Calu3 (cell line): ENCODE data around the gene CEP128. TPM values are rescaled to one million over a fixed set of nuclear protein-coding genes. Genes with fewer than 3 reads are reported as not detected.

Source experiments
- BruUV-seq: library from RNA; stranded (reverse); fragments of 400-500 nt; replicated peaks from 2 replicates; lab custom pipeline; 2021; lab: Mats Ljungman, UMichigan
- CTCF ChIA-PET: fragments of 300-600 bp; sonication (Branson Sonifier 250); formaldehyde crosslinking; loops from one replicate; lab custom pipeline; 2022; ENCODE audit warnings: antibody characterized with exemption; lab: Charles Lee
- DNase-seq: peaks from one replicate; pipeline ENCODE4 v3.0.0; 2022
- H3K27ac Mint-ChIP-seq: one replicate; pipeline ENCODE4 v1.8.0; 2022; ENCODE audit warnings: mixed read lengths; ENCODE audit not compliant: unreplicated experiment
- H3K27me3 Mint-ChIP-seq: one replicate; pipeline ENCODE4 v1.8.0; 2022; ENCODE audit warnings: mixed read lengths; ENCODE audit not compliant: unreplicated experiment
- H3K36me3 Mint-ChIP-seq: one replicate; pipeline ENCODE4 v1.8.0; 2022; ENCODE audit warnings: mild to moderate bottlenecking, moderate library complexity, mixed read lengths; ENCODE audit not compliant: insufficient read depth, unreplicated experiment
- H3K4me1 Mint-ChIP-seq: one replicate; pipeline ENCODE4 v1.8.0; 2022; ENCODE audit warnings: mild to moderate bottlenecking, low read depth, mixed read lengths; ENCODE audit not compliant: unreplicated experiment
- H3K4me3 Mint-ChIP-seq: one replicate; pipeline ENCODE4 v1.8.0; 2022; ENCODE audit warnings: mild to moderate bottlenecking, low read depth, moderate library complexity, mixed read lengths; ENCODE audit not compliant: unreplicated experiment
- H3K9me3 Mint-ChIP-seq: one replicate; pipeline ENCODE4 v1.8.0; 2022; ENCODE audit warnings: low read depth, mixed read lengths; ENCODE audit not compliant: unreplicated experiment
- intact Hi-C: fragments of 100-400 bp; cut with micrococcal nuclease; formaldehyde crosslinking; loops from one replicate; pipeline ENCODE4 v1.10.0; 2022; ENCODE audit not compliant: unreplicated experiment
- total RNA-seq: library from RNA; stranded (reverse); gene quantifications from 2 replicates; pipeline ENCODE4 v1.2.3, GENCODE V29; 2022
- TF ChIP-seq, protein P1 (sequence below): fragments of 200-600 bp; IDR thresholded peaks from one replicate; pipeline ENCODE4 v1.8.0; 2022; ENCODE audit warnings: antibody characterized with exemption; ENCODE audit not compliant: unreplicated experiment

CEP128 gene
- total RNA-seq, 1 experiment from 2014 or later: 22.9 TPM

DNA sequence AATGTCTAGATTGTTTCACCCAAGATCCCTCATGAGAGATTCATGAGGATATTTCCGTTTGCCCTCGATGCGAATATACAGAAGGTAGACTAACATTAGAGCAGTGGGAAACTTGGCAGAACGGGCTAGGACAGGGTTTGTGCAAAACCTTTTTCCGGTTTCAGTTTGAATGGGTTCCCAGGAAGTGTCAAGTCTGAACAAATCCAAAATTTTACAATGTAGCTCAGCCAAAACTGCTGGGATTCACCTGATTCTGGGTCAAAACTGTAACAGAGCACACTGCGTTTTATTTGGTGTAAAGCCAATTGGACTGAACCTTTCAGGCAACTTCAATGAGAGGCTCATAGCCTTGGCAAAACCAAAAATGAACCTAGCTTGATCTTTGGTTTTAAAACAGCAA is 392.4 kb downstream of the CEP128 start:
- no peaks in the 10 kb centered on the region for H3K4me1 Mint-ChIP-seq
- H3K36me3 Mint-ChIP-seq: no peaks in the 10 kb centered on the region
- CTCF ChIA-PET: no interaction called here
- no peak overlapping the region for H3K4me3 Mint-ChIP-seq
- TF ChIP-seq, protein P1, sequence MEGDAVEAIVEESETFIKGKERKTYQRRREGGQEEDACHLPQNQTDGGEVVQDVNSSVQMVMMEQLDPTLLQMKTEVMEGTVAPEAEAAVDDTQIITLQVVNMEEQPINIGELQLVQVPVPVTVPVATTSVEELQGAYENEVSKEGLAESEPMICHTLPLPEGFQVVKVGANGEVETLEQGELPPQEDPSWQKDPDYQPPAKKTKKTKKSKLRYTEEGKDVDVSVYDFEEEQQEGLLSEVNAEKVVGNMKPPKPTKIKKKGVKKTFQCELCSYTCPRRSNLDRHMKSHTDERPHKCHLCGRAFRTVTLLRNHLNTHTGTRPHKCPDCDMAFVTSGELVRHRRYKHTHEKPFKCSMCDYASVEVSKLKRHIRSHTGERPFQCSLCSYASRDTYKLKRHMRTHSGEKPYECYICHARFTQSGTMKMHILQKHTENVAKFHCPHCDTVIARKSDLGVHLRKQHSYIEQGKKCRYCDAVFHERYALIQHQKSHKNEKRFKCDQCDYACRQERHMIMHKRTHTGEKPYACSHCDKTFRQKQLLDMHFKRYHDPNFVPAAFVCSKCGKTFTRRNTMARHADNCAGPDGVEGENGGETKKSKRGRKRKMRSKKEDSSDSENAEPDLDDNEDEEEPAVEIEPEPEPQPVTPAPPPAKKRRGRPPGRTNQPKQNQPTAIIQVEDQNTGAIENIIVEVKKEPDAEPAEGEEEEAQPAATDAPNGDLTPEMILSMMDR: no peak
- H3K27me3 Mint-ChIP-seq: no peaks in the 10 kb centered on the region
- intact Hi-C loops: no loop called here
- no peak for DNase-seq
- H3K9me3 Mint-ChIP-seq: no peaks in the 10 kb centered on the region
- BruUV-seq: no TSS peak
- H3K27ac Mint-ChIP-seq: no peak overlapping the region

DNA sequence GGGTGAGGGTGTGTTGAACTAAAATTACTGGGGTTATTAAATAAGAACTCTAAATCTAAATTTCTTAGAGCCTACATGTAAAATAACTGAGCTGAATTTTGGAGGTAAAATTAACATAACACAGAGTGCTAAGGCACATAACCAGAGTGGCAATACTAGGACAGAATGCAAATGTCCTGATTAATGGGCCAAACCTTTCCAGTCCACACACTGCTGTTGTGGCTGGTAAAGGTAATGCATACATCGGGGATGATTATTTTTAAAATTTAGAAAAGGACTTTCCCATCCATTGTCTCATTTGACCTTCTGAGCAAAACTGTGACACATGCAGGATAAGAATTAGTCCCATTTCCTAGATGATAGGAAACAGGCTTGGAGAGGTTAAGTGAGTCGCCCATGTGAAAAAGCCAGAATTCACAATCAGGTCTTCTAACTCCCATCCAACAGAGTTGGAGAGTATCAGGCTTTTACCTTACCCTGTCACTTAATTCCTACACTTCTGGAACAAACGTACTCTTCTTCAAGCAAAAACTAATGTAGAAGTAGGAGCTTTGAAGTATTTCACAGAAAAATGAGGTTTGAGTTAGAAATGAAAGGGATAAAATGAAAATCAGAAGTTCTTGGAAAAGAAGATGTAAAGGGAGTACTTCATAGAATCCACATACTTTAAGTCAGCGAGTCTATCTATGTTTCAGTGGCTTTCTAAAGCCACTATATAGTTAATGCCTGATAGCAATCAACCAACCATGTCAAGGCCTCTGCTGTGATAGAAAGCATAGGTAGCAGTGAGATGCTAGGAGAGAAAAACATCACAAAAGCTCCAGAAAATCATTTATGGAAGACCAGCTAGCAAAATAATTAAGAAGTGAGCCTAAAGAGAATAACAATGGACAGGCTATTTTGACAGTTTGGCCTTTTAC is 395.3 kb downstream of the CEP128 start:
- Mint-ChIP-seq H3K27me3 (no peaks in the 10 kb centered on the region), H3K4me3 (no peak overlapping the region), H3K9me3 (no peaks in the 10 kb centered on the region), H3K36me3 (no peaks in the 10 kb centered on the region), H3K27ac (no peak overlapping the region), H3K4me1 (no peaks in the 10 kb centered on the region)
- BruUV-seq: no TSS peak
- TF ChIP-seq, protein P1: no peak
- intact Hi-C loops: no loop called here
- CTCF ChIA-PET: no interaction called here
- no peak for DNase-seq

- TF ChIP-seq, protein P1: no peak
- Mint-ChIP-seq H3K4me3 (no peak overlapping the region), H3K27ac (no peak overlapping the region), H3K36me3 (no peaks in the 10 kb centered on the region), H3K27me3 (no peaks in the 10 kb centered on the region), H3K4me1 (peaks cover 5% of the 10 kb centered on the region), H3K9me3 (no peaks in the 10 kb centered on the region)
- DNase-seq: no peak
- BruUV-seq: no TSS peak
- CTCF ChIA-PET: no interaction called here
- intact Hi-C loops: no loop called here
Measured at GRCh38 chr14:80544366-80544765, 397.2 kb downstream of the CEP128 start.

DNA sequence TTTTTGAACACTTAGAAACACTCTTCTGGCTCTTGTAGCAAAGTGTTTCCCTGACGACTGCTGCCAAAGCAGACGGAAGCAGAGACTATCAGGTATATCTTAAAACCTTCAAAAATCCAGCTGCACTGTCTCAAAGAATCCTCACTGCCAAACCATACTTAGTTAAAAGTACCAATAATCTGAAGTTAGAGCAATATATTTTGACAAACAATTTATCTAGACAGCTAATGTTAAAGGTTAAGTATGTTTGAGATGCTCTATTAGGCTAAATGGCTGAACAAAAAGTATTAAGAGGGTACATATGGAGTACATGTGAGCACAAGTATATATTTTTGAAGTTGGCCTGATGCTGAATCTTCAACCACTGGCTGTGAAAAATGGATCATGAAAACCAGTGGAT is 398.3 kb downstream of the CEP128 start:
- DNase-seq: no peak
- CTCF ChIA-PET: no interaction called here

More for the DNA sequence above, 398.3 kb downstream of the CEP128 start:
- H3K36me3 Mint-ChIP-seq: no peaks in the 10 kb centered on the region
- TF ChIP-seq, protein P1: no peak
- BruUV-seq: no TSS peak
- H3K9me3 Mint-ChIP-seq: no peaks in the 10 kb centered on the region
- H3K4me3 Mint-ChIP-seq: no peak overlapping the region
- H3K27me3 Mint-ChIP-seq: no peaks in the 10 kb centered on the region
- peaks cover 17% of the 10 kb centered on the region for H3K4me1 Mint-ChIP-seq
- no peak overlapping the region for H3K27ac Mint-ChIP-seq
- intact Hi-C loops: no loop called here
